ENCODE results near the gene THRB. TPM values are rescaled to one million over a fixed set of nuclear protein-coding genes. Genes with fewer than 3 reads are reported as not detected.

Gene THRB
- total and polyA plus RNA-seq, 2 donors (not counting 3 experiments of a cell fraction or from before 2014, with no cell fraction given) = 0.06 TPM; not detected in 1

DNA sequence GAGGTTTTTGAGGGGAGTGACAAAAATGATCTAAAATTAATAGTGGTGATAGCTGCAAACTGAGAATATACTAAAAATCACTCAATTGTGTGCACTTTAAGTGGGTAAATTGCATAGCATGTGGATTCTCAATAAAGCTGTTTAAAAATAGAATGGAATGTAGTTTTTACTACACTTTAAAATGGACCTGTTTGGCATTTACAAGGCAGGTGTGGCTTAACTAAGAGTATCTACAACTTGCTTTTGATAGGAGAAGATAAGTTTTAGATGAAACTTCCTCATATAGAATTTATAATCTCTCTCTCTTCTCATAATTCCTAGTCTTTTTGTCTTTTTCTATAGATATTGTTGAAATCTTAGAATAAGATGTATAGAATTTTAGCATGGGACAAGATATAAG, 40.3 kb downstream of the THRB start:
- BruUV-seq (replicated peaks) = no TSS peak
- no peaks in the 10 kb centered on the region for H3K9me1 ChIP-seq (replicated peaks; ENCODE audit: control insufficient read depth, extremely low read depth, insufficient read depth, low read length)
- no peak for DNase-seq (ENCODE audit: low read depth, low spot score)
- no peak overlapping the region for H3K4me2 ChIP-seq (ENCODE audit: insufficient read depth, low read length)
- H3K4me3 ChIP-seq (replicated peaks in 1 of 3; ENCODE audit: insufficient read depth in 1 of 3, low read depth in 1 of 3, low read length in 3 of 3) = no peak overlapping the region
- no peaks in the 10 kb centered on the region for H3K9me3 ChIP-seq (replicated peaks; ENCODE audit: control insufficient read depth, insufficient read depth, low read length)
- FAIRE-seq = no peak
- H4K20me1 ChIP-seq (replicated peaks; ENCODE audit: control insufficient read depth, extremely low read depth, insufficient read depth, low read length) = no peaks in the 10 kb centered on the region
- H3K36me3 ChIP-seq (ENCODE audit: control insufficient read depth in 2 of 2, extremely low read depth in 1 of 2, insufficient read depth in 2 of 2, low read length in 2 of 2) = no peaks in the 10 kb centered on the region
- H3K9ac ChIP-seq (replicated peaks; ENCODE audit: extremely low read depth, insufficient read depth, low read length) = no peak overlapping the region
- H3K27me3 ChIP-seq (ENCODE audit: control insufficient read depth in 2 of 2, insufficient read depth in 2 of 2, low read length in 2 of 2) = no peaks in the 10 kb centered on the region
- no peaks in the 10 kb centered on the region for H3K79me2 ChIP-seq (ENCODE audit: control insufficient read depth, insufficient read depth, low read length)
- no peak overlapping the region for H2AFZ ChIP-seq (ENCODE audit: low read depth, low read length)
- TF ChIP-seq POLR2AphosphoS5 (IDR thresholded peaks at IDR 0.05; ENCODE audit: insufficient read depth, low read depth, low read length) (no peak), EZH2 (IDR thresholded peaks at IDR 0.05; ENCODE audit: borderline replicate concordance, low read depth, low read length, severe bottlenecking) (no peak), CTCF (IDR thresholded peaks at IDR 0.05; ENCODE audit: extremely low read depth in 1 of 2, insufficient read depth in 1 of 2, low read depth in 1 of 2, low read length in 2 of 2) (no peak), GATA2 (IDR thresholded peaks at IDR 0.05; ENCODE audit: insufficient read depth, insufficient read length, low read depth, low read length) (no peak), FOS (IDR thresholded peaks at IDR 0.05; ENCODE audit: borderline replicate concordance, insufficient read depth, low read length) (no peak), MAX (IDR thresholded peaks at IDR 0.05; ENCODE audit: insufficient read depth, insufficient read length) (no peak)
- dilution Hi-C loops (cut with MboI; ENCODE audit: extremely low pct_ligation_motif_present, low sequenced_read_pairs) = no loop called here
- H3K4me1 ChIP-seq (ENCODE audit: control insufficient read depth, extremely low read depth, insufficient read depth, low read length) = no peaks in the 10 kb centered on the region
- no peak overlapping the region for H3K27ac ChIP-seq (ENCODE audit: insufficient read depth, low read depth, low read length)
- intact Hi-C loops (cut with micrococcal nuclease) = no loop called here
- ChIA-PET CTCF (interaction anchor here (1.3 kb wide), 1 partner anchor 189 kb away, joined by 3 read pairs; no protein-coding TSS in a partner anchor), POLR2A (no interaction called here)

Data from endothelial cell of umbilical vein (primary cell).